Astrocyte of the cerebellum (primary cell): ENCODE measurements around the gene CEP97.

ENCODE experiments used
- DNase-seq: peaks from one replicate; pipeline ENCODE4 v3.0.0-alpha.2; 2011; ENCODE audit warnings: low read depth
- H3K4me3 ChIP-seq: 2 replicates; pipeline ENCODE4 v1.5.1; 2011; ENCODE audit warnings: mild to moderate bottlenecking, low read depth, low read length, moderate library complexity
- in situ Hi-C: cut with HindIII; loops from 2 replicates; pipeline ENCODE4 v1.10.0; 2017; ENCODE audit warnings: low sequenced_read_pairs
- TF ChIP-seq, protein P1 (sequence below): IDR thresholded peaks from 2 replicates; pipeline ENCODE4 v1.5.1; 2012; ENCODE audit warnings: low read length, low read depth, moderate library complexity, mild to moderate bottlenecking; ENCODE audit errors: missing control alignments

Gene CEP97

DNA sequence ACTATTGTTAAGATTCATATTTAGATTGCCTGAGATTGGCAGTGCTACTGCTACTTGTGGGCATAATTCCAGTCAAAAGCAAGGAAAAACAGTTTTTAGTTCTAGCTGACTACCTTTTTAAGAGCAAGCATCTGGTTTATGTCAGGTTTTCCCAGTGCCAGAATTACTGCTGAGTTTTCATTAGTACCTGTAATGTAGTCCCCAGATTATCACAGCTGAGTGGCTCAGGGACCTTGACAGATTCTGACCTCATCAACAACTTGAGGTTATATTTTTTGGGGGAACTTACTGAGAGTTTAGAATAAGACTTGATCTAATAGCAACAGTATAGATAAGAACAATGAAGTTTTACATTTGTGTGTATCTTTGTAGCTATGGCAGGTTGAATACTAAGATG, 85.6 kb downstream of the CEP97 start:
- TF ChIP-seq, protein P1, sequence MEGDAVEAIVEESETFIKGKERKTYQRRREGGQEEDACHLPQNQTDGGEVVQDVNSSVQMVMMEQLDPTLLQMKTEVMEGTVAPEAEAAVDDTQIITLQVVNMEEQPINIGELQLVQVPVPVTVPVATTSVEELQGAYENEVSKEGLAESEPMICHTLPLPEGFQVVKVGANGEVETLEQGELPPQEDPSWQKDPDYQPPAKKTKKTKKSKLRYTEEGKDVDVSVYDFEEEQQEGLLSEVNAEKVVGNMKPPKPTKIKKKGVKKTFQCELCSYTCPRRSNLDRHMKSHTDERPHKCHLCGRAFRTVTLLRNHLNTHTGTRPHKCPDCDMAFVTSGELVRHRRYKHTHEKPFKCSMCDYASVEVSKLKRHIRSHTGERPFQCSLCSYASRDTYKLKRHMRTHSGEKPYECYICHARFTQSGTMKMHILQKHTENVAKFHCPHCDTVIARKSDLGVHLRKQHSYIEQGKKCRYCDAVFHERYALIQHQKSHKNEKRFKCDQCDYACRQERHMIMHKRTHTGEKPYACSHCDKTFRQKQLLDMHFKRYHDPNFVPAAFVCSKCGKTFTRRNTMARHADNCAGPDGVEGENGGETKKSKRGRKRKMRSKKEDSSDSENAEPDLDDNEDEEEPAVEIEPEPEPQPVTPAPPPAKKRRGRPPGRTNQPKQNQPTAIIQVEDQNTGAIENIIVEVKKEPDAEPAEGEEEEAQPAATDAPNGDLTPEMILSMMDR: no peak
- in situ Hi-C loops: loop anchor here (5.0 kb wide), 1 partner anchor 427 kb away; no protein-coding TSS in a partner anchor
- DNase-seq: no peak
- H3K4me3 ChIP-seq: no peak overlapping the region

DNA sequence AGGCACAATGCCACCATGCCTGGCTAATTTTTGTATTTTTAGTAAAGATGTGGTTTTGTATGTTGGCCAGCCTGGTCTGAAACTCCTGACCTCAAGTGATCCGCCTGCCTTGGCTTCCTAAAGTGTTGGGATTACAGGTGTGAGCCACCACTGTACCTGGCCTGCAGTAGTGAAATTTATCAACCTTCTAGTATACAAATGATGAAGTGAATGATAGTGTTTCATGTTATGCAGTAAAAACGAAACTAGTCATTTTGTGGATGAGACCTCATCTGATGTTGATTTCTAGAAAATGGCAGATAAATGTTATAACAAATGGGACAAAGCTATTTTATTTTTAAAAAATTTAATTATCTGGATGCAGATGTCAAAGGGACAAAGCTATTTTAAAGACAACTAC, 87.5 kb downstream of the CEP97 start:
- no peak for DNase-seq
- in situ Hi-C loops: loop anchor here (5.0 kb wide), 1 partner anchor 425 kb away; no protein-coding TSS in a partner anchor
- H3K4me3 ChIP-seq: no peak overlapping the region
- TF ChIP-seq, protein P1: no peak

DNA sequence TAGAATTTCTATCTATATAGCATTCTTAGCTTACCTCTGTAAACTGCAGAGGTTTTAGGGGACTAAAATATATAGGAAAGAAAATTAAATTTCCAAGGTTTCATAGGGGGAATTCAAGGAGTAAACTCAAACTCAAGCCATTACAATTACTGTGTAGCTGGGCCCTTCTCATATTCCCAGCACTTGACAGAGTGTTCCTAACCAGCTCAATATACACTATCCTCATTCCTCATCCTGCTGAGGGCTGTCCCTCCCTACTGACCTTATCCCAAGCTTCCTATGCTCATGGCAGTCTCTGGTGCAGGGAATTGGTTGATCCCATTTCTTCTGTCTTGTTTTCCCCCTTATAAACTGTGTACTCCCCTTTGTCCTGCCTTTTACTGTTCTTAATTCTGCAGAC, 88.5 kb downstream of the CEP97 start:
- in situ Hi-C loops: loop anchor here (5.0 kb wide), 1 partner anchor 424 kb away; no protein-coding TSS in a partner anchor
- TF ChIP-seq, protein P1: no peak
- DNase-seq: no peak
- H3K4me3 ChIP-seq: no peak overlapping the region

DNA sequence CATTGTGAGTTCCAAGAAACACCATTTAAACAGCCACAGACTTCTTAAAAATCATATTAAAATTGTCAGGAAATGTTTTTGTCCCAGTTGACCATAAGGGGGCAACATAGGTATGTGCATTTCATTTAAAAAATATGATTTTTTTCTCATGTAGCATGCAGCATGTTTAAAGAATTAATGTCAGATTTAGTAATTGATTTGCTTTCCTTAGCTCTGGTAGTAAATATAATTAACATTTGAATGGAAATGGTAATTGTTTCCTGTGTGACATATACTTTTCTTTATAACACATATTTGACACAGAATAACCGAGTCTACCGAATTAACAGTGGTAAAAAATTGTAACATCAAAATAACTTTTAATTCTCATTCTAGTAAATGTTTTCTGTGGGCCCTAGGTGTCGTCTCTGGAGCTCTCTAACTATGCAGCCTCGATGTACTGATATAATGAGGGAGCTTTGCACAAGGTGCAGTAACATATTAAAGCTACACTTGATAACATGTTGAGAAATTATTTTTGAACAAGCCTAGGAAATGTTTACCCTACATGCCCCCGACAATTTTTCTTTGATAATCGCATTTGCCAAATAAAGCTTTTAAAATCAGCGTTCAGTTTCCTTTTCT, 89.5 kb downstream of the CEP97 start:
- TF ChIP-seq, protein P1: peak; percentile 21

GRCh38 chr3:101814835-101815234, 90.4 kb downstream of the CEP97 start:
- in situ Hi-C loops: loop anchor here (5.0 kb wide), 1 partner anchor 422 kb away; no protein-coding TSS in a partner anchor
- no peak for DNase-seq
- TF ChIP-seq, protein P1: no peak

More for the DNA sequence above, 89.5 kb downstream of the CEP97 start:
- peak; percentile 13 for DNase-seq
- H3K4me3 ChIP-seq: no peak overlapping the region
- in situ Hi-C loops: loop anchor here (5.0 kb wide), 1 partner anchor 423 kb away; no protein-coding TSS in a partner anchor

DNA sequence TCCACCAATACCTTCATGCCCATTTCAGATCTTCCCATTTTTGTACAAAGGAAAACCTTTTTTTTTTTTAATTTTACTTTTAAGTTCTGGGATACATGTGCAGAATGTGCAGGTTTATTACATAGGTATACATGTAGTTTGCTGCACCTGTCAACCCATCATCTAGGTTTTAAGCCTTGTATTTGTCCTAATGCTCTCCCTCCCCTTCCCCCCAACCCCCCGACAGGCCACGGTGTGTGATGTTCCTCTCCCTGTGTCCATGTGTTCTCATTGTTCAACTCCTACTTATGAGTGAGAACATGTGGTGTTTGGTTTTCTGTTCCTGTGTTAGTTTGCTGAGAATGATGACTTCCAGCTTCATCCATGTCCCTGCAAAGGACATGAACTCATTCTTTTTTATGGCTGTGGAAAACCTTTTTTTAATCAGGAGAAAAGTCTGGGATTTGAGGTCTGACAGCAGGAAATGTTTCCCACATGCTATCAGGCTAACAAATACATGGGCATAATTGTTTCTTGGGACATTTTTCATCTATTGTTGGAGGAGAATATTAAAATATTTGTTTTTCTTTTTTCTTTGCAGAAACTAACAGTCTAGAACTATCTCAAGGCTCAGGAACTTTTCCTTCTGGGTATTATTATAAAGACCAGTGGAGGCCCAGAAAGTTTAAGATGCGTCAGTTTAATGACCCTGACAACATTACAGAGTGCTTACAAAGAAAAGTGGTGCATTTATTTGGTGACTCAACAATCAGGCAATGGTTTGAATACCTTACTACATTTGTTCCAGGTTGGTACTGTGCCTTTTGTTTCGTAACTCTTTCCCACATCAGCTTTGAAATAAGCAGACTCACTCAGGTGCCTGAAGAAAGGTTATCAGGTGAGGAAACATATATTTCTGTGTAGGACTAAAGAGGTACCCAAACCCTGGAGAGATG, 92.1 kb downstream of the CEP97 start:
- H3K4me3 ChIP-seq: no peak overlapping the region
- TF ChIP-seq, protein P1: no peak
- in situ Hi-C loops: no loop called here
- DNase-seq: no peak

More at GRCh38 chr3:101814835-101815234, 90.4 kb downstream of the CEP97 start:
- H3K4me3 ChIP-seq: no peak overlapping the region
